Measurements from ENCODE around the gene MB21D2.

DNA sequence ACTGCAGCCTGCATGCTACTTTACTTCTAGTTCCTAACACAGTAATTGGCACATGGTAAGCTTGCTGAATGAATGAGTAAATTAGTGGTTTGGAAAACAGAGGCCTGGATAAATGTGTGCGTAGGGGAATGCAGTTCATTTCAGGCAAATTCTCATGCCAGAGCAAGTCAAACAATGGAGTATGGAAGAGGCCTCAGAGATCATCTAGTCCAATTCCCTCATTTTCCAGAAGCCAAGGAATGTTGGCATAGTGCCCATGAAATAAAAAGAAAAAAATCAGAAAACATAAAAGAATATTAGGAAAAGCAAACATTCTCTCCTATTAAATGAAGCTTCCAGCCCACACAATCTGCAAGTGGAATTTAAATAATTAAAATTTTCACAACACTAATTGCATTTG lies 92.4 kb downstream of the MB21D2 start:
- no peak for TF ChIP-seq CTCF (IDR thresholded peaks at IDR 0.05)
- no peak for TF ChIP-seq POLR2A (IDR thresholded peaks at IDR 0.05)

Measured in adrenal gland (tissue), 5 donors.